ENCODE results near the gene RRM2.

GRCh38 chr2:10078001-10078400 lies 44.5 kb upstream of the RRM2 start:
- TF ChIP-seq EZH2 (optimal IDR thresholded peaks at IDR 0.05; ENCODE audit: low read depth, low read length) (no peak), CTCF (IDR thresholded peaks at IDR 0.05; ENCODE audit: low read length) (no peak)

Data from MM.1S (cell line).